ENCODE measurements around the gene ITGB6.
"Not testable (repeated sequence)": the region's sequence is repeated elsewhere in the genome, so short reads cannot be mapped to it uniquely, and the experiment has no call there.

- not testable (repeated sequence) for TF ChIP-seq CTCF (IDR thresholded peaks at IDR 0.05); POLR2AphosphoS5 (IDR thresholded peaks at IDR 0.05; ENCODE audit: insufficient read depth in 1 of 2, low read depth in 1 of 2)
Observed at GRCh38 chr2:160114721-160115120, 85.4 kb downstream of the ITGB6 start.

All from vagina (tissue), 2 donors.